ENCODE measurements around the gene CEP112. TPM values are rescaled to one million over a fixed set of nuclear protein-coding genes. Genes with fewer than 3 reads are reported as not detected.

CEP112 gene
- total RNA-seq, 6 donors from 2014 or later, result 14.3 to 70.2 (median 31.0) TPM

DNA sequence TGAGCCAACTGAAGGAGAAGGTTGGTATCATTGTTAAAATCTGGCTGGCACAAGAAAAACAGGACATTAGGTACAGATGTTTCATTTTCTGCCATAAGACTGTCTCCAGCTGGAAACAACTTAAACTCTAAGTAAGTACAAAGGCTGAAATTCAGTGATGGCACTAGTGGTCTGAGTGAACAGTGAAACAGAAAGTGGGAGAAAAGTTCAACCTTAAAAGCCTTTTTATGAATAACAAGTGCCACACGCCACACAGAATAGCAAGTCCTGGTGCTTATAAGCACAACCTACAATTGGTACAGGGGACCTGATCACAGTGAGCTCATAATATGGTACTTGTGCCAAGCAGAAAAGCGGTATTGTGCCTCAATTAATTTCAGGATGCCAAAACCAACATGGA lies 56.7 kb downstream of the CEP112 start:
- no peak for DNase-seq
- TF ChIP-seq POLR2AphosphoS5 (IDR thresholded peaks at IDR 0.05), result no peak
- no peak for TF ChIP-seq POLR2A (IDR thresholded peaks at IDR 0.05)
- no peak for TF ChIP-seq EP300 (IDR thresholded peaks at IDR 0.05)
- TF ChIP-seq, protein P1, sequence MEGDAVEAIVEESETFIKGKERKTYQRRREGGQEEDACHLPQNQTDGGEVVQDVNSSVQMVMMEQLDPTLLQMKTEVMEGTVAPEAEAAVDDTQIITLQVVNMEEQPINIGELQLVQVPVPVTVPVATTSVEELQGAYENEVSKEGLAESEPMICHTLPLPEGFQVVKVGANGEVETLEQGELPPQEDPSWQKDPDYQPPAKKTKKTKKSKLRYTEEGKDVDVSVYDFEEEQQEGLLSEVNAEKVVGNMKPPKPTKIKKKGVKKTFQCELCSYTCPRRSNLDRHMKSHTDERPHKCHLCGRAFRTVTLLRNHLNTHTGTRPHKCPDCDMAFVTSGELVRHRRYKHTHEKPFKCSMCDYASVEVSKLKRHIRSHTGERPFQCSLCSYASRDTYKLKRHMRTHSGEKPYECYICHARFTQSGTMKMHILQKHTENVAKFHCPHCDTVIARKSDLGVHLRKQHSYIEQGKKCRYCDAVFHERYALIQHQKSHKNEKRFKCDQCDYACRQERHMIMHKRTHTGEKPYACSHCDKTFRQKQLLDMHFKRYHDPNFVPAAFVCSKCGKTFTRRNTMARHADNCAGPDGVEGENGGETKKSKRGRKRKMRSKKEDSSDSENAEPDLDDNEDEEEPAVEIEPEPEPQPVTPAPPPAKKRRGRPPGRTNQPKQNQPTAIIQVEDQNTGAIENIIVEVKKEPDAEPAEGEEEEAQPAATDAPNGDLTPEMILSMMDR (IDR thresholded peaks at IDR 0.05), result no peak
- no peak overlapping the region for H3K4me3 ChIP-seq
- no peaks in the 10 kb centered on the region for H3K4me1 ChIP-seq
- 92 to 96% methylated on average over 2 of the region's 2 CpGs for WGBS, 2 donors
- H3K27me3 ChIP-seq, result no peaks in the 10 kb centered on the region
- H3K9me3 ChIP-seq, result no peaks in the 10 kb centered on the region
- no peak overlapping the region for H3K27ac ChIP-seq
- no peak for ATAC-seq (ENCODE audit: low FRiP score in 2 of 2)
- no peaks in the 10 kb centered on the region for H3K36me3 ChIP-seq

DNA sequence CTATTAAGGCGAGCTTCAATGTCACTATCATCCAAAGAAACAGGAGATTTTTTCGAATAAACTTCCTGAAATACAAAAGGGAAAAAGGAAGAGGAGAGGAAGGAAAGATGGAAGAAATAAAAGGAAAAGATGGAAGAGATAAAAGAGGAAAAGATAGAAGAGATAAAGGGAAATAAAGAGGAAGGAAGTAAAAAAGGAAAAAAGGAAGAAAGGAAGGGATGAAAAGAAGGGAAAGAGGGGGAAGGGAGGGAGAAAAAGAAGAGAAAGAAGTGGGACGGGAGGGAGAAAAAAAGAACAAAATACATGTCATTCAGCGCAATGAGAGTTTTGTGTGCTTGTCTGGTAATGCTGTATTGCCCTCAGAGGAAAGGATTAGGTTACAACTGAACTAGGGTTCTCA lies 62.2 kb downstream of the CEP112 start:
- TF ChIP-seq, protein P1 (IDR thresholded peaks at IDR 0.05), result no peak
- TF ChIP-seq POLR2AphosphoS5 (IDR thresholded peaks at IDR 0.05) (no peak), EP300 (IDR thresholded peaks at IDR 0.05) (no peak), POLR2A (IDR thresholded peaks at IDR 0.05) (no peak)
- WGBS, 2 donors, result 91 to 96% methylated on average over 4 of the region's 4 CpGs

DNA sequence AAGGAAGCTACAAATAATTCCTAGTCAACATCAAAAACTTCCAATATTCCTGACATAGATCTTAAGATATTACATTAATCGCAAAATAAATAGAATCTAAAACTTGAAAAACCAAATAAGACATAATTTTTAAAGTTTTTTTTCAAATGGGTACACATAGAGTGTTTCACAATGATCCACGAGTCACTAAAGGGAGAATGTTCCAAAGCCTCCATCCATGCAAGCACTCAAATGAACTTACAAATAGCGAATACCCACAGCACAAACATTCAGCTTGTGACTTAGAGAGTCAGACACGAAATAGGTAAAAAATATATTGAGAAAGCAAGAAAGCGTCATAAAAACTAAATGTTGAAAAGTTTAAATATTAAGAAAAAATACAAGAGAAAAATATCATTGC lies 65.7 kb downstream of the CEP112 start:
- no peak for ATAC-seq (ENCODE audit: low FRiP score in 2 of 2)
- TF ChIP-seq POLR2A (IDR thresholded peaks at IDR 0.05) (no peak), POLR2AphosphoS5 (IDR thresholded peaks at IDR 0.05) (no peak), EP300 (IDR thresholded peaks at IDR 0.05) (no peak)
- TF ChIP-seq, protein P1 (IDR thresholded peaks at IDR 0.05), result no peak

More for the DNA sequence above, 62.2 kb downstream of the CEP112 start:
- ATAC-seq (ENCODE audit: low FRiP score in 2 of 2), result no peak
- Histone ChIP-seq H3K4me1 (no peaks in the 10 kb centered on the region), H3K27ac (no peak overlapping the region), H3K9me3 (no peaks in the 10 kb centered on the region), H3K36me3 (no peaks in the 10 kb centered on the region), H3K27me3 (no peaks in the 10 kb centered on the region), H3K4me3 (no peak overlapping the region)
- DNase-seq, result no peak

DNA sequence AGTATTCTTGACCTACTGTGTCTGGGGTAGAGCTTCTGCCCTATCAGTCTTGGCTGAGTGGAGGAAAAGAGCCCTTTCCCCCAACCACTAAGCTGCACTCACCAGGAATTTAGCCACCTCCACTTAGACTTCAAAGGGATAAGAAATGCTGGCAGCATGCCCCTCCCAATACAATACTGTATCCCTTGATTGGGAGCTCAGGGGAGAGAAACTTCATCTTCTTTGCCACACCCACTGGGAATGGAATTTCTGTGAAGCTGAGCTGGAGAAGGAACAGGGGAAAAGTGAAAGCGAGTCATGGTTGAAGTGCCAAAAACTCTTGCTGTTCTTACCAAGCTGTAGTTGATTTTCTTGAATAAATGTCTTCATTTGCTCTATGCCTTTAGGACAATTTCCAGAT lies 68.8 kb downstream of the CEP112 start:
- Histone ChIP-seq H3K4me3 (no peak overlapping the region), H3K36me3 (peaks cover 0 to 7% (median 0%) of the 10 kb centered on the region in 4 donors)

More for the DNA sequence above, 65.7 kb downstream of the CEP112 start:
- Histone ChIP-seq H3K27me3 (no peaks in the 10 kb centered on the region), H3K4me1 (no peaks in the 10 kb centered on the region), H3K9me3 (no peaks in the 10 kb centered on the region), H3K4me3 (no peak overlapping the region), H3K27ac (no peak overlapping the region), H3K36me3 (peaks cover 0 to 7% (median 0%) of the 10 kb centered on the region in 4 donors)
- WGBS, 2 donors, result 93% methylated on average over 5 of the region's 5 CpGs
- no peak for DNase-seq

More for the DNA sequence above, 68.8 kb downstream of the CEP112 start:
- Histone ChIP-seq H3K27me3 (no peaks in the 10 kb centered on the region), H3K4me1 (no peaks in the 10 kb centered on the region), H3K9me3 (peaks cover 0 to 4% (median 0%) of the 10 kb centered on the region in 4 donors), H3K27ac (no peak overlapping the region)
- DNase-seq (no peak), ATAC-seq (ENCODE audit: low FRiP score in 2 of 2) (no peak)
- TF ChIP-seq EP300 (IDR thresholded peaks at IDR 0.05) (no peak), POLR2A (IDR thresholded peaks at IDR 0.05) (no peak), POLR2AphosphoS5 (IDR thresholded peaks at IDR 0.05) (no peak)
- TF ChIP-seq, protein P1 (IDR thresholded peaks at IDR 0.05), result no peak
- 87 to 93% methylated on average over 1 of the region's 1 CpG for WGBS, 2 donors
